Ishikawa (cell line): ENCODE measurements around the gene ALPL.

ENCODE experiments used
- CREB1 ChIP-seq: IDR thresholded peaks from 2 replicates; pipeline ENCODE4 v1.6.1; 2012; ENCODE audit warnings: low read depth
- EP300 ChIP-seq: IDR thresholded peaks from 2 replicates; pipeline ENCODE4 v1.6.1; 2012; ENCODE audit warnings: borderline replicate concordance
- TF ChIP-seq, protein P1 (sequence below): IDR thresholded peaks from 2 replicates; pipeline ENCODE4 v1.6.1; 2012

DNA sequence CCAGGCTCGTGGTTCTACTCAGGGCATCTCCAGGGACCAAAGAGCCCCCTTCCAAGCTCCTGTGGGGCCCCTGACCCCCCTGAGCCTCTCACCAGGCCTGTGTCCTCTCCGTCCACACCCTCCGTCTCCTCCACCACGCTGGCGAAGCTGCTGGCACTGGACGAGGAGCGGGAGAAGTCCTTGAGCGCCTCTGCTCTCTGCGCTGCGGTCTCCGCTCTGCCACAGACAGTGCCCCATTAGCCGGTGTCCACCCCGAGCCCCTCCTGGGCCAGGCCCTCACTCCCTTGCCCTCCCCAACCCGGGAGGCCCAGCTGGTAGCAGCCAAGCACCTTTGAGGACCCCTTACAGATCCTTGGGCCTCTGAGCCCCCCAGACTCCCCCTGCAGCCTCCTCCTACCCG, 90.2 kb downstream of the ALPL start:
- TF ChIP-seq, protein P1, sequence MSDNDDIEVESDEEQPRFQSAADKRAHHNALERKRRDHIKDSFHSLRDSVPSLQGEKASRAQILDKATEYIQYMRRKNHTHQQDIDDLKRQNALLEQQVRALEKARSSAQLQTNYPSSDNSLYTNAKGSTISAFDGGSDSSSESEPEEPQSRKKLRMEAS, result no peak
- TF ChIP-seq CREB1, result no peak
- no peak for TF ChIP-seq EP300
